GM19193 (cell line): Measurements from ENCODE around the gene PIK3AP1.

Experiments
- POLR2A ChIP-seq: IDR thresholded peaks from 4 replicates; pipeline ENCODE4 v1.6.1; 2011; ENCODE audit not compliant: insufficient read depth, insufficient read length; ENCODE audit errors: extremely low read depth

The PIK3AP1 gene

GRCh38 chr10:96596422-96597407 lies 123.6 kb downstream of the PIK3AP1 start:
- TF ChIP-seq POLR2A = no peak

- TF ChIP-seq POLR2A = no peak
Observed at GRCh38 chr10:96595741-96596140, 124.6 kb downstream of the PIK3AP1 start.

GRCh38 chr10:96591946-96592345 lies 128.4 kb downstream of the PIK3AP1 start:
- TF ChIP-seq POLR2A = no peak

- no peak for TF ChIP-seq POLR2A
Observed at GRCh38 chr10:96588616-96589419, 131.5 kb downstream of the PIK3AP1 start.

GRCh38 chr10:96588060-96588554 lies 132.2 kb downstream of the PIK3AP1 start:
- TF ChIP-seq POLR2A = no peak

GRCh38 chr10:96587264-96588059 lies 132.9 kb downstream of the PIK3AP1 start:
- TF ChIP-seq POLR2A = no peak

GRCh38 chr10:96586419-96587263 lies 133.7 kb downstream of the PIK3AP1 start, which contains the start of gene TM9SF3:
Gene TM9SF3, minus strand, starts transcription at chr10:96587012. Its CDS starts 177 bp downstream, at chr10:96586835.
- TF ChIP-seq POLR2A = peak; percentile 94

GRCh38 chr10:96585736-96586418 lies 134.4 kb downstream of the PIK3AP1 start:
- no peak for TF ChIP-seq POLR2A

GRCh38 chr10:96584474-96584873 lies 135.8 kb downstream of the PIK3AP1 start:
- no peak for TF ChIP-seq POLR2A

- TF ChIP-seq POLR2A = no peak
Observed at GRCh38 chr10:96584035-96584434, 136.3 kb downstream of the PIK3AP1 start.

- TF ChIP-seq POLR2A = no peak
Observed at GRCh38 chr10:96579133-96579532, 141.2 kb downstream of the PIK3AP1 start.

GRCh38 chr10:96578633-96579032 lies 141.7 kb downstream of the PIK3AP1 start:
- TF ChIP-seq POLR2A = no peak

- TF ChIP-seq POLR2A = no peak
Observed at GRCh38 chr10:96578022-96578421, 142.3 kb downstream of the PIK3AP1 start.
